WTC11 (cell line): ENCODE data around the gene ZSCAN10. TPM values are rescaled to one million over a fixed set of nuclear protein-coding genes. Genes with fewer than 3 reads are reported as not detected.
A peak's percentile ranks its signal among the peaks of the same experiment; 100 is the strongest.

ENCODE experiments used
- ATAC-seq: fragments of 200-7000 bp; cut with Tn5 transposase; 2 replicates; pipeline ENCODE4 v1.10.0; 2021; ENCODE audit warnings: mild to moderate bottlenecking, moderate library complexity
- CTCF ChIA-PET: fragments of 300-600 bp; sonication (Branson Sonifier 250); formaldehyde crosslinking; loops from one replicate; lab custom pipeline; 2021; ENCODE audit warnings: antibody characterized with exemption; lab: Charles Lee
- POLR2A ChIA-PET: fragments of 350-600 bp; sonication (Branson Sonifier 250); formaldehyde crosslinking; loops from one replicate; lab custom pipeline; 2021; ENCODE audit warnings: antibody characterized with exemption; lab: Charles Lee
- DNase-seq: peaks from one replicate; pipeline ENCODE4 v3.0.0; 2021; ENCODE audit warnings: low spot score
- H3K27ac Mint-ChIP-seq: 2 replicates; pipeline ENCODE4 v1.8.0; 2021; ENCODE audit warnings: mixed read lengths
- H3K27me3 Mint-ChIP-seq: 2 replicates; pipeline ENCODE4 v1.8.0; 2021; ENCODE audit warnings: low read depth, mild to moderate bottlenecking, moderate library complexity, mixed read lengths
- H3K36me3 Mint-ChIP-seq: 2 replicates; pipeline ENCODE4 v1.8.0; 2021; ENCODE audit warnings: mixed read lengths
- H3K4me1 Mint-ChIP-seq: 2 replicates; pipeline ENCODE4 v1.8.0; 2022; ENCODE audit warnings: mixed read lengths
- H3K4me3 Mint-ChIP-seq: 2 replicates; pipeline ENCODE4 v1.8.0; 2021; ENCODE audit warnings: mild to moderate bottlenecking, moderate library complexity, mixed read lengths
- H3K9me3 Mint-ChIP-seq: 2 replicates; pipeline ENCODE4 v1.8.0; 2021; ENCODE audit warnings: mixed read lengths
- ELF4 ChIP-seq: sonication (generic); formaldehyde crosslinking; IDR thresholded peaks from 2 replicates; pipeline ENCODE4 v1.8.1; 2022; ENCODE audit warnings: low read depth, mild to moderate bottlenecking, moderate library complexity, missing genetic modification reagents
- FOXP1 ChIP-seq: sonication (generic); formaldehyde crosslinking; IDR thresholded peaks from 2 replicates; pipeline ENCODE4 v1.8.0; 2022; ENCODE audit warnings: missing genetic modification reagents, mild to moderate bottlenecking, moderate library complexity, borderline replicate concordance
- GRHL2 ChIP-seq: fragments of 250-450 bp; sonication (Bioruptor Pico); IDR thresholded peaks from 2 replicates; pipeline ENCODE4 v1.8.0; 2022; ENCODE audit warnings: mild to moderate bottlenecking, moderate library complexity; ENCODE audit not compliant: insufficient replicate concordance, severe bottlenecking
- MYBL2 ChIP-seq: sonication (generic); formaldehyde crosslinking; IDR thresholded peaks from 2 replicates; pipeline ENCODE4 v1.8.1; 2023; ENCODE audit warnings: mild to moderate bottlenecking, moderate library complexity, missing genetic modification reagents
- NR2C2 ChIP-seq: sonication (generic); formaldehyde crosslinking; IDR thresholded peaks from 2 replicates; pipeline ENCODE4 v1.8.0; 2022; ENCODE audit warnings: mild to moderate bottlenecking, missing genetic modification reagents
- SMAD4 ChIP-seq: sonication (generic); formaldehyde crosslinking; IDR thresholded peaks from 2 replicates; pipeline ENCODE4 v1.8.0; 2022; ENCODE audit warnings: mild to moderate bottlenecking, missing genetic modification reagents
- SP1 ChIP-seq: sonication (generic); formaldehyde crosslinking; conservative IDR thresholded peaks from 2 replicates; pipeline ENCODE4 v1.8.1; 2022; ENCODE audit warnings: missing genetic modification reagents
- total RNA-seq: library from RNA; stranded (reverse); gene quantifications from 3 replicates; pipeline ENCODE4 v1.2.3, GENCODE V29; 2021
- TF ChIP-seq, protein P1 (sequence below): sonication (generic); formaldehyde crosslinking; IDR thresholded peaks from 2 replicates; pipeline ENCODE4 v1.8.1; 2022; ENCODE audit warnings: mild to moderate bottlenecking, missing genetic modification reagents, moderate library complexity, borderline replicate concordance
- TF ChIP-seq, protein P2 (sequence below): fragments of 250-450 bp; sonication (Bioruptor Pico); IDR thresholded peaks from 2 replicates; pipeline ENCODE4 v1.9.0; 2021; ENCODE audit warnings: mild to moderate bottlenecking
- TF ChIP-seq, protein P3 (sequence below): sonication (generic); formaldehyde crosslinking; IDR thresholded peaks from 2 replicates; pipeline ENCODE4 v1.8.0; 2022; ENCODE audit warnings: mild to moderate bottlenecking, missing genetic modification reagents
- TF ChIP-seq, protein P4 (sequence below): sonication (generic); formaldehyde crosslinking; IDR thresholded peaks from 2 replicates; pipeline ENCODE4 v1.8.1; 2023; ENCODE audit warnings: mild to moderate bottlenecking, missing genetic modification reagents
- TF ChIP-seq, protein P5 (sequence below): sonication (generic); formaldehyde crosslinking; conservative IDR thresholded peaks from 2 replicates; pipeline ENCODE4 v1.8.1; 2022; ENCODE audit warnings: mild to moderate bottlenecking, missing genetic modification reagents
- TF ChIP-seq, protein P6 (sequence below): sonication (generic); formaldehyde crosslinking; IDR thresholded peaks from 2 replicates; pipeline ENCODE4 v1.8.1; 2023; ENCODE audit warnings: mild to moderate bottlenecking, missing genetic modification reagents
- TF ChIP-seq, protein P7 (sequence below): fragments of 250-450 bp; sonication (Bioruptor Pico); IDR thresholded peaks from 2 replicates; pipeline ENCODE4 v1.9.0; 2021; ENCODE audit warnings: mild to moderate bottlenecking, borderline replicate concordance
- TF ChIP-seq, protein P8 (sequence below): fragments of 250-450 bp; sonication (Bioruptor Pico); IDR thresholded peaks from 2 replicates; pipeline ENCODE4 v1.8.0; 2021; ENCODE audit warnings: mild to moderate bottlenecking

ZSCAN10 gene
- total RNA-seq, 1 experiment from 2014 or later = 263 TPM

DNA sequence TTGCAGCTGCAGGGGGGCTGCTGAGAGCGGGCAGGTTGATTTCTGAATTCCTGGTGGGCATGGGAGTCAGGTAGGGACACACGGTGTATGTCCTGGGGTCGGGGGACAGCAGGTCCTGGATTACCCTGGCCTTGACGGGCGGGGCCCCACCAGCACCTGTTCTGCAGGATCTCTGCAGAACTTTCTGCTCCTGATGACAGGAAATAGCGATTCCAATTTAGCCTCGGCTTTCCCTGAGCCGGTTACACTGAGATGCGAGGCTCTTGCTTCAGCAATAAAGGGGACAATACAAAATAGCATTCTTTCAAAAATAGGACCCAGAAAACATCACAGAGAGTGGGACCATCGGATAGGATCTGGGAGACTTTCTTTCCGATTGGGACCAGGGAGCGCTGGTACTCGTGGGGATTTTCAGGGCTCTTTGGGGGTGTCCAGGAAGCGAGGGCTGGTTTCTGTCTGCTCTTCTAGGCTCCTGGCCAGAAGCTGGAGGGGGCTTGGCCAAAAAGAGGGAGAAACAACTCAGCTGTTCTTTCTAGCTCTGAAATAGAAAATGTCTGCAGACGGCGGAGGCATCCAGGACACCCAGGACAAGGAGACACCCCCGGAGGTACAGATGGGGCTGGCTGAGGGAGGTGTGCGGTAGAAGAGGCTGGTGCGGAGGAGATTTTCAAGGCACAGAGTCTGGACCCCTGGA is 13.9 kb upstream of the ZSCAN10 start:
- Mint-ChIP-seq H3K4me1 (peaks cover 26% of the 10 kb centered on the region), H3K4me3 (peak overlapping the region; percentile 88)
- TF ChIP-seq, protein P1, sequence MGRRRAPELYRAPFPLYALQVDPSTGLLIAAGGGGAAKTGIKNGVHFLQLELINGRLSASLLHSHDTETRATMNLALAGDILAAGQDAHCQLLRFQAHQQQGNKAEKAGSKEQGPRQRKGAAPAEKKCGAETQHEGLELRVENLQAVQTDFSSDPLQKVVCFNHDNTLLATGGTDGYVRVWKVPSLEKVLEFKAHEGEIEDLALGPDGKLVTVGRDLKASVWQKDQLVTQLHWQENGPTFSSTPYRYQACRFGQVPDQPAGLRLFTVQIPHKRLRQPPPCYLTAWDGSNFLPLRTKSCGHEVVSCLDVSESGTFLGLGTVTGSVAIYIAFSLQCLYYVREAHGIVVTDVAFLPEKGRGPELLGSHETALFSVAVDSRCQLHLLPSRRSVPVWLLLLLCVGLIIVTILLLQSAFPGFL (CRISPR knock-in tag) = no peak
- TF ChIP-seq, protein P2, sequence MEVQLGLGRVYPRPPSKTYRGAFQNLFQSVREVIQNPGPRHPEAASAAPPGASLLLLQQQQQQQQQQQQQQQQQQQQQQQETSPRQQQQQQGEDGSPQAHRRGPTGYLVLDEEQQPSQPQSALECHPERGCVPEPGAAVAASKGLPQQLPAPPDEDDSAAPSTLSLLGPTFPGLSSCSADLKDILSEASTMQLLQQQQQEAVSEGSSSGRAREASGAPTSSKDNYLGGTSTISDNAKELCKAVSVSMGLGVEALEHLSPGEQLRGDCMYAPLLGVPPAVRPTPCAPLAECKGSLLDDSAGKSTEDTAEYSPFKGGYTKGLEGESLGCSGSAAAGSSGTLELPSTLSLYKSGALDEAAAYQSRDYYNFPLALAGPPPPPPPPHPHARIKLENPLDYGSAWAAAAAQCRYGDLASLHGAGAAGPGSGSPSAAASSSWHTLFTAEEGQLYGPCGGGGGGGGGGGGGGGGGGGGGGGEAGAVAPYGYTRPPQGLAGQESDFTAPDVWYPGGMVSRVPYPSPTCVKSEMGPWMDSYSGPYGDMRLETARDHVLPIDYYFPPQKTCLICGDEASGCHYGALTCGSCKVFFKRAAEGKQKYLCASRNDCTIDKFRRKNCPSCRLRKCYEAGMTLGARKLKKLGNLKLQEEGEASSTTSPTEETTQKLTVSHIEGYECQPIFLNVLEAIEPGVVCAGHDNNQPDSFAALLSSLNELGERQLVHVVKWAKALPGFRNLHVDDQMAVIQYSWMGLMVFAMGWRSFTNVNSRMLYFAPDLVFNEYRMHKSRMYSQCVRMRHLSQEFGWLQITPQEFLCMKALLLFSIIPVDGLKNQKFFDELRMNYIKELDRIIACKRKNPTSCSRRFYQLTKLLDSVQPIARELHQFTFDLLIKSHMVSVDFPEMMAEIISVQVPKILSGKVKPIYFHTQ (CRISPR knock-in tag) = no peak
- no peak for TF ChIP-seq MYBL2 (CRISPR knock-in tag)
- TF ChIP-seq ELF4 (CRISPR knock-in tag) = no peak
- TF ChIP-seq, protein P3, sequence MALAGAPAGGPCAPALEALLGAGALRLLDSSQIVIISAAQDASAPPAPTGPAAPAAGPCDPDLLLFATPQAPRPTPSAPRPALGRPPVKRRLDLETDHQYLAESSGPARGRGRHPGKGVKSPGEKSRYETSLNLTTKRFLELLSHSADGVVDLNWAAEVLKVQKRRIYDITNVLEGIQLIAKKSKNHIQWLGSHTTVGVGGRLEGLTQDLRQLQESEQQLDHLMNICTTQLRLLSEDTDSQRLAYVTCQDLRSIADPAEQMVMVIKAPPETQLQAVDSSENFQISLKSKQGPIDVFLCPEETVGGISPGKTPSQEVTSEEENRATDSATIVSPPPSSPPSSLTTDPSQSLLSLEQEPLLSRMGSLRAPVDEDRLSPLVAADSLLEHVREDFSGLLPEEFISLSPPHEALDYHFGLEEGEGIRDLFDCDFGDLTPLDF (CRISPR knock-in tag) = no peak
- no peak for TF ChIP-seq SMAD4 (CRISPR knock-in tag)
- no peak for TF ChIP-seq GRHL2 (CRISPR knock-in tag)
- TF ChIP-seq, protein P4, sequence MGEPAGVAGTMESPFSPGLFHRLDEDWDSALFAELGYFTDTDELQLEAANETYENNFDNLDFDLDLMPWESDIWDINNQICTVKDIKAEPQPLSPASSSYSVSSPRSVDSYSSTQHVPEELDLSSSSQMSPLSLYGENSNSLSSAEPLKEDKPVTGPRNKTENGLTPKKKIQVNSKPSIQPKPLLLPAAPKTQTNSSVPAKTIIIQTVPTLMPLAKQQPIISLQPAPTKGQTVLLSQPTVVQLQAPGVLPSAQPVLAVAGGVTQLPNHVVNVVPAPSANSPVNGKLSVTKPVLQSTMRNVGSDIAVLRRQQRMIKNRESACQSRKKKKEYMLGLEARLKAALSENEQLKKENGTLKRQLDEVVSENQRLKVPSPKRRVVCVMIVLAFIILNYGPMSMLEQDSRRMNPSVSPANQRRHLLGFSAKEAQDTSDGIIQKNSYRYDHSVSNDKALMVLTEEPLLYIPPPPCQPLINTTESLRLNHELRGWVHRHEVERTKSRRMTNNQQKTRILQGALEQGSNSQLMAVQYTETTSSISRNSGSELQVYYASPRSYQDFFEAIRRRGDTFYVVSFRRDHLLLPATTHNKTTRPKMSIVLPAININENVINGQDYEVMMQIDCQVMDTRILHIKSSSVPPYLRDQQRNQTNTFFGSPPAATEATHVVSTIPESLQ (CRISPR knock-in tag) = no peak
- TF ChIP-seq, protein P5, sequence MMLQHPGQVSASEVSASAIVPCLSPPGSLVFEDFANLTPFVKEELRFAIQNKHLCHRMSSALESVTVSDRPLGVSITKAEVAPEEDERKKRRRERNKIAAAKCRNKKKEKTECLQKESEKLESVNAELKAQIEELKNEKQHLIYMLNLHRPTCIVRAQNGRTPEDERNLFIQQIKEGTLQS (CRISPR knock-in tag) = no peak
- TF ChIP-seq, protein P6, sequence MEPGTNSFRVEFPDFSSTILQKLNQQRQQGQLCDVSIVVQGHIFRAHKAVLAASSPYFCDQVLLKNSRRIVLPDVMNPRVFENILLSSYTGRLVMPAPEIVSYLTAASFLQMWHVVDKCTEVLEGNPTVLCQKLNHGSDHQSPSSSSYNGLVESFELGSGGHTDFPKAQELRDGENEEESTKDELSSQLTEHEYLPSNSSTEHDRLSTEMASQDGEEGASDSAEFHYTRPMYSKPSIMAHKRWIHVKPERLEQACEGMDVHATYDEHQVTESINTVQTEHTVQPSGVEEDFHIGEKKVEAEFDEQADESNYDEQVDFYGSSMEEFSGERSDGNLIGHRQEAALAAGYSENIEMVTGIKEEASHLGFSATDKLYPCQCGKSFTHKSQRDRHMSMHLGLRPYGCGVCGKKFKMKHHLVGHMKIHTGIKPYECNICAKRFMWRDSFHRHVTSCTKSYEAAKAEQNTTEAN = no peak
- TF ChIP-seq NR2C2 (CRISPR knock-in tag) = no peak
- TF ChIP-seq, protein P7, sequence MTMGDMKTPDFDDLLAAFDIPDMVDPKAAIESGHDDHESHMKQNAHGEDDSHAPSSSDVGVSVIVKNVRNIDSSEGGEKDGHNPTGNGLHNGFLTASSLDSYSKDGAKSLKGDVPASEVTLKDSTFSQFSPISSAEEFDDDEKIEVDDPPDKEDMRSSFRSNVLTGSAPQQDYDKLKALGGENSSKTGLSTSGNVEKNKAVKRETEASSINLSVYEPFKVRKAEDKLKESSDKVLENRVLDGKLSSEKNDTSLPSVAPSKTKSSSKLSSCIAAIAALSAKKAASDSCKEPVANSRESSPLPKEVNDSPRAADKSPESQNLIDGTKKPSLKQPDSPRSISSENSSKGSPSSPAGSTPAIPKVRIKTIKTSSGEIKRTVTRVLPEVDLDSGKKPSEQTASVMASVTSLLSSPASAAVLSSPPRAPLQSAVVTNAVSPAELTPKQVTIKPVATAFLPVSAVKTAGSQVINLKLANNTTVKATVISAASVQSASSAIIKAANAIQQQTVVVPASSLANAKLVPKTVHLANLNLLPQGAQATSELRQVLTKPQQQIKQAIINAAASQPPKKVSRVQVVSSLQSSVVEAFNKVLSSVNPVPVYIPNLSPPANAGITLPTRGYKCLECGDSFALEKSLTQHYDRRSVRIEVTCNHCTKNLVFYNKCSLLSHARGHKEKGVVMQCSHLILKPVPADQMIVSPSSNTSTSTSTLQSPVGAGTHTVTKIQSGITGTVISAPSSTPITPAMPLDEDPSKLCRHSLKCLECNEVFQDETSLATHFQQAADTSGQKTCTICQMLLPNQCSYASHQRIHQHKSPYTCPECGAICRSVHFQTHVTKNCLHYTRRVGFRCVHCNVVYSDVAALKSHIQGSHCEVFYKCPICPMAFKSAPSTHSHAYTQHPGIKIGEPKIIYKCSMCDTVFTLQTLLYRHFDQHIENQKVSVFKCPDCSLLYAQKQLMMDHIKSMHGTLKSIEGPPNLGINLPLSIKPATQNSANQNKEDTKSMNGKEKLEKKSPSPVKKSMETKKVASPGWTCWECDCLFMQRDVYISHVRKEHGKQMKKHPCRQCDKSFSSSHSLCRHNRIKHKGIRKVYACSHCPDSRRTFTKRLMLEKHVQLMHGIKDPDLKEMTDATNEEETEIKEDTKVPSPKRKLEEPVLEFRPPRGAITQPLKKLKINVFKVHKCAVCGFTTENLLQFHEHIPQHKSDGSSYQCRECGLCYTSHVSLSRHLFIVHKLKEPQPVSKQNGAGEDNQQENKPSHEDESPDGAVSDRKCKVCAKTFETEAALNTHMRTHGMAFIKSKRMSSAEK = no peak
- no peak for TF ChIP-seq FOXP1
- TF ChIP-seq, protein P8, sequence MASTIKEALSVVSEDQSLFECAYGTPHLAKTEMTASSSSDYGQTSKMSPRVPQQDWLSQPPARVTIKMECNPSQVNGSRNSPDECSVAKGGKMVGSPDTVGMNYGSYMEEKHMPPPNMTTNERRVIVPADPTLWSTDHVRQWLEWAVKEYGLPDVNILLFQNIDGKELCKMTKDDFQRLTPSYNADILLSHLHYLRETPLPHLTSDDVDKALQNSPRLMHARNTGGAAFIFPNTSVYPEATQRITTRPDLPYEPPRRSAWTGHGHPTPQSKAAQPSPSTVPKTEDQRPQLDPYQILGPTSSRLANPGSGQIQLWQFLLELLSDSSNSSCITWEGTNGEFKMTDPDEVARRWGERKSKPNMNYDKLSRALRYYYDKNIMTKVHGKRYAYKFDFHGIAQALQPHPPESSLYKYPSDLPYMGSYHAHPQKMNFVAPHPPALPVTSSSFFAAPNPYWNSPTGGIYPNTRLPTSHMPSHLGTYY = no peak
- no peak for TF ChIP-seq SP1 (CRISPR knock-in tag)
- TF ChIP-seq, all 79 proteins: peak for 0
- H3K27ac Mint-ChIP-seq = peak overlapping the region; percentile 80
- no peaks in the 10 kb centered on the region for H3K9me3 Mint-ChIP-seq
- peaks cover 14% of the 10 kb centered on the region for H3K36me3 Mint-ChIP-seq
- ATAC-seq (no peak; the same call in 1 of the 2 replicates), DNase-seq (no peak)
- CTCF ChIA-PET = interaction anchor here (1.0 to 6.7 kb wide), 8 partner anchors 12 to 85 kb away, joined by 3 to 112 read pairs (median 8); partner anchors contain the start of gene ZSCAN10
- POLR2A ChIA-PET = interaction anchor here (0.6 to 2.0 kb wide), 2 partner anchors 15 to 25 kb away, joined by 4 read pairs; no protein-coding TSS in a partner anchor
- H3K27me3 Mint-ChIP-seq = no peaks in the 10 kb centered on the region
